Measurements from ENCODE around the gene CDKN1C.

CDKN1C gene

DNA sequence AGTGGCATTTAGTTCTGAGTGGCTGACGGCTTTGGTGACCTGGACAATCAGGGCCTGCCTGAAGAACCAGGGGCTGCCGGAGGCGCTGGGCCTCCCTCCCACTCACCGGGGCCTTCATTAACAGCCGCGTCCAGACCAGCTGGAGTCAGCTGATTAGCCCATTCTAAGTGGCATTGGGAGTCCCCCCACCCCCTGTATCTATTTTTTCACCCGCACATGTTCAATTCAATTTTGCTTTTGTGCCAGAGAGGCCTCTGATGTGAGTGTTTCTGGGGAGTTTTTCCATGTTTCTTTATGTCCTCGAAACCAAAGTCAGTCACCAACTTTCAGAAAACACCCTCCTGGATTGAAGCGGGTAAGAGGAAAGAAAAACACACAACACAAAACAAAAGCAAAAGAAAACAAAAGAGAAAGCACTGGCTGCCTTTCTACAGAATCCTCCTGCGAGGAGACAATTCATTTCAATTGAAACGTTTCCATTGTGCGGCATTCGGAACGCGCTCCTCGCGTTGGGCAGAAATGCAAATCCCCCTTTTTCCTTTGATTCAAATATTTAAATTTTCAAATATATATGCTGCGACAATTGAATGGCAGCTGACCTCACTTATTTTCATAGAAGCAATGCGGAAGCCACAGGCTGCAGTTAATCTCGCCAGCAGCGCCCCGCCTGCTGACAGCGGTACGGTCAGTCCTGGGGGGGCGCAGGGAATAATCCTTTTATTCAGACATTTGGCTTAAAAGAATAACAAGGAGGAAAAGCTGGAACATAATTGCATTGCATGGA lies 17.7 kb downstream of the CDKN1C start:
- no peak for DNase-seq

GRCh38 chr11:2867142-2867541 lies 18.4 kb downstream of the CDKN1C start:
- no peak for DNase-seq

DNA sequence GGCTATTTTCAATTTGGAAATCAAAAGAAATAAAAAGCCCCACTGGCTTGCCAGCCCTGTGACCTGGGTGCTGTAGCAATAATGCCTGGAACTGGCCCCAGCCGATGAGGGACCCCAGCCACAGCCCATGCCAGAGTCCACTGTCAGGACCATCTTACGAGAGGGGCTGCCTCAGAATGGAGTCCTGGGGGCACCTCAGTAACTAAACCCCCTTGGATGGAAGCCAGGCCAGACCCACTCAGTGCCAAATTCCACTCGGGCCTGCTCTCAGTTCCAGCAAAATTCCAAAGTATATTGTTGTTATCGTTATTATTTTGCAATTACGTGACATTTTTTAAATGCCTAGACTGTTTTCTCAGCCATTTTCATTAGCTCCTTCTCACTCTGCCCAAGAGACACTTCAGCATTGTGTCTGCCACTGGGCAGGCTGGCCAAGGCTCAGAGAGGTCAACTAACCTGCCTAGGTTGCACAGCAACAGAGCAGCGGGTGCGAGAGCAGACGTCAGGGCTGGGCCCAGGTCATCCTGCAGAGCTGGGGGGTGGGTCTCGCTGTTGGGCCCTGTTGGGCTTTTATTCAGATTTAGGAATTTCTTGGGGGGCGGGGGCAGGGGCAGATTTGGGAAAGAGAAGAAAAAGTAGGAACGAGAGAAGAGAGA lies 19.5 kb downstream of the CDKN1C start:
- DNase-seq: no peak

DNA sequence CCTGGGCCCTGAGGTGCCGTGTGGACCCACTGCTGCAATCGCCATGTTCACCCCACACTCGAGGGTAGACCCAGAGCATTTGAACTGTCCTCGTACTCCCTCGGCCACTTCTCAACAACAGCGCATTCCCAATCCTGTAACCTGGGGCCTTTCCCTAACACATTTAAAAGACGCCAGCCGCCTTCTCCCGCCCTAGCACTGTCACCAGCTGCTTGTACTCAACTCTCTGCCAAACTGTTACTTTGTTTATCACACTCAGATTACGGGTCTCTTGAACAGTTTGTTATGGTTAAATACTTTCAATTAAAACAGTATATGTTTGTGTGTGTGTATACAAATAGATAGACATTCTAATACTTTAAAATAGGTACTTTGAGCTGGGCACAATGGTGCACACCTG lies 20.7 kb downstream of the CDKN1C start:
- DNase-seq: no peak

GRCh38 chr11:2863276-2863618 lies 22.3 kb downstream of the CDKN1C start:
- peak; percentile 20 for DNase-seq

DNA sequence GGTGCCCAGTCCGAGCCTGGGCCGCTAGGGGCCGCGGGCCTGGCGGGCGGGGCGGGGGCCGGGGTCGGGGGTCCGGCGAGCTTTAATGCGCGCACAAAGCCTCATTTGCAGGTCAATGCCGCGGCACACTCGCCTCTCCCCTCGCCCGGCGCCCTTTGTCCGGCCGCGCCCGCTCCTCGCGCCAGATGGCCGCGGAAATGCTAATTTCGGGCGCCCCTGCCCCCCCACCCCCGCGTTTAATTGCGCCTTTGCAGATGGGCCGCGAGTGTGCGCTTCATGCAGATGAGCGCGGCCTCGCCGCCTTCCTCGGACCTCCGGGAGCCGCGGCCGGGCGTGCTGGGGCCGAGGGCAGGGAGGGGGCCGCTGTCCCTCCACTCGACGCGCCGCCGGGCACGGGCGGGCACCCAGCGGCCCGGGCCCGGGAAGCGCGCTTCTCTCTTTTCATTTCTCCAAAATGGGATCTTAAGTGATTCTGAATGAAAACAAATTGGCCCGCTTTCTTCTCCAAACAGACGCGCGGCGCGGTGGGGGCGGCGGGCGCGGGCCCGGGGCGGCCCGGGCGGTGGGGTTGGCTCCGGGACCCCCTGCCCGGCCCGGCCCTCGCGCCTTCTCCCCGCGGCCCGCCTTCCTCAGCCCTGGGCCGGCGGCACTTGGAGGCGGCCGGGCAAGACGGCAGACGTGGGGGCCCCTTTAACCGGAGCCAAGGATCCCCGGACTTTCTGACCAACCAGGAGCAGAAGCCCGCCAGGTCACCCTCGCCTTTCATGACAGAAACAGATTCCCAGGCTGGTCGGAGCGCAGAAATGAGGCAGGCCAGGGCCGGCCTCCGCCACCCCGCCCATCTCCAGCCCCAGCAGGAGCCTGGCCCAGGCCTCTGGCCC lies 22.9 kb downstream of the CDKN1C start:
- DNase-seq: no peak

GRCh38 chr11:2860636-2861035 lies 24.9 kb downstream of the CDKN1C start:
- no peak for DNase-seq

DNA sequence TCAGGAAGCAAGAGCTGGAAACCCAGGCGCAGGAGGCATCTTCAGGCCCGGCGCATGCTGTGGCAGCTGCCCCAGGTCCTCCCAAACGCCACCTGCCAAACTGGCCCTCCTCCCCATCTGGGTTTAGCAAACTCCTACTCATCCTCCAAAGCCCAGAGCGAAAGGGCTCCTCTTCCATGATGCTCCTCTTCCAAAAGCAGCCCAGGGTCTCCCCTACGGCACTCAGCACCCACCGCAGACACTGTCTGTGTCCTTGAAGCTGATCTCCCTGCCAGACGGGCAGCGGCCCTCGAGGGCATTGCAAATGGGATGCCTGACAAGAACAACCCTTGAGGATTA lies 25.9 kb downstream of the CDKN1C start:
- DNase-seq: no peak

DNA sequence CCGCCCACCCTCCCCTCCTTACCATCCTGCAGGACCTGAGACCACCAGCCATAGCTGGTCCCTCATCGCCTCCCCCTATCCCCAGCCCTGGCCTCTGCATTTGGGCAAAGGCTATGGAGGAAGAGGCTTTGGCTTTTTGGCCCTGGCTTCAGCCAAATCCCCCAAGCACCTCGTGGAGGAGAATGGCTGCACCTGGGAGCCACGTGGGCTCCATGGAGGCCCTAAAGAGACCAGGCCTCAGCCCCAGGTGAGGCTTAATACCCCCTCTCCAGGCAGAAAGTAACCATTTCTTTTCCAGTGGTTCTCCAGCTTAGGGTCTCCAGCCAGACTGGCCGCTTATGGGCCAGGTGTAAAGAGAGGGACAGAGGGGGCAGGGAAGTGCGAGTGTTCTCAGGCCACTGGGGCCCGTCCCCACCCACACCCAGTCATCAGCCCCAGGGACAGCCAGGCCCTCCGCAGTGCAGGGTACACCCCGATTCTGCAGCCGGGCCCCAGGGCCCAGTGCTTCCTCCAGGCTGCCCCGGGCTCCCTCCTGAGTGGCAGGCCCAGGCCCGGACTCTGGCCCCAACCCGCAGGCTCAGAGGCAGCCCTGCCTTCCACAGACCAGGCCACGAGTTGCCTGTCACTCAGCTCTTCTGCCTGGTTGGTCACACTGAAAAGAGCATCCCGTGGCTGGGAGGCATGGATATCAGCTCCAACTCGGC lies 26.4 kb downstream of the CDKN1C start:
- no peak for DNase-seq

DNA sequence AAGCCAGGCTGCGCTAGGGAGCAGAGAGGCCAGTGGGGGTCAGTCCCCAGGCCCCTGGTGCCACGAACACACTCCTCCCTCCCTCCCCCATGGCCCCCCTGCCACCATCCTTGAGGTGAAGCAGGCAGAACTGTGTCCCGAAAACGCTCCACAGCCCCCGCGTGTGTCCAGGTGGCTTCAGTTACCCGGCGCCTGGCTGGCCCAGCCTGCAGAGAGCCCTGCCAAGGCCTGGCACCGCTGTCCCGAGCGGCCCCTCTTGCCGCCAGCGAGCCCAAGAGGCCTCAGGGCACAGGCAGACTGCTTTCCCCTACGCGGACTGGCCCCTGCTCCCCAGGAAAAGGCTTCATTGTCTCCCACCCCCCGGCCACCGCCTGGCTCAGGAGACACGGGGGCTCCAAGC lies 27.7 kb downstream of the CDKN1C start:
- DNase-seq: no peak

DNA sequence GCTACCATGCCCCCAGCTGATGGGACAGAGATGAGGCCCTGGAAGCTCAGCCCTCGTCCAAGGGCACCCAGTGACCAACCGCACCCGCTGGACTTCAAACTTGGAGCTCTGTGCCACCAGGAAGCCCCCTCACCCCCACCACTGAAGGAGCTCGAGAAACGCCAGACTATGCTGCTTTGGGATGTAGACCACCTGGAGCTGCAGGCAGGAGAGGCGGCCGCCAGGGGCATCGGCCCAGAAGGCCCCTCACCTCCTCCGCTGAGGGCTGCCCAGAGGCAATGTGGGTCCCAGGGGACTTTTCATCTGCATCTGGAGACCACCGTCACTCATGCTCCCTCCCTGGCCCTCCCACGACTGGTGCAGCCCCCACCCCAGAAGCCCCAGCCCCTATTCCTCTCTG lies 28.3 kb downstream of the CDKN1C start:
- no peak for DNase-seq

GRCh38 chr11:2855162-2855561 lies 30.4 kb downstream of the CDKN1C start:
- no peak for DNase-seq

GRCh38 chr11:2853997-2854560 lies 31.5 kb downstream of the CDKN1C start:
- DNase-seq: no peak

- no peak for DNase-seq
These were observed 32.2 kb downstream of the CDKN1C start for GRCh38 chr11:2853401-2853800.

- DNase-seq: no peak
These were observed 35.4 kb downstream of the CDKN1C start for GRCh38 chr11:2849994-2850770.

- DNase-seq: no peak
These were observed 37.1 kb downstream of the CDKN1C start for GRCh38 chr11:2848497-2848896.

GRCh38 chr11:2847561-2847960 lies 38.0 kb downstream of the CDKN1C start:
- DNase-seq: no peak

- no peak for DNase-seq
These were observed 39.1 kb downstream of the CDKN1C start for GRCh38 chr11:2846470-2846869.

DNA sequence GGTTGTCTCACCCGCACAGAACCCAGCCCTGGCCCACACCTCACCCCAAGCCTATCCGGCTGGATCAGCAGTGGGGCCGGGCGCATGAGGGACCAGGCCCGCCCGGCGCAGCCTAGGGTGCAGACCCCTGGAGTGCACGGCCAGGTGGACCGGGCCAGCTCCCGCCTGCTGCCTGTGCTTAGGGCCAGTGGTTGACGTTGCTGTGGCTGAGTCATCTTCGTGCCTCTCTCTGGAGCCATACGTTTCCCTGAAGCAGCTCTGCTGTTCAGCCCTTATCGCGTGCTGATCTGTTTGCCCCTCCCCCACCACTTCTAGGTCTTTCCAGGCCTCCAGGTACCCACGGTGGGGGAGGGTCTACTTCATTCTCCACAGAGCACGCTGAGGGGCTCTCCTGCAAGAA lies 39.5 kb downstream of the CDKN1C start:
- DNase-seq: peak; percentile 45

- DNase-seq: no peak
These were observed 40.6 kb downstream of the CDKN1C start for GRCh38 chr11:2844996-2845395.

- no peak for DNase-seq
These were observed 41.3 kb downstream of the CDKN1C start for GRCh38 chr11:2844116-2844842.

Data from fibroblast of upper back skin (primary cell).